ENCODE results near the gene ATP1A4. TPM values are rescaled to one million over a fixed set of nuclear protein-coding genes. Genes with fewer than 3 reads are reported as not detected.

ATP1A4 gene
- total RNA-seq, 1 donor from 2014 or later: not detected

GRCh38 chr1:160128636-160129035, 22.8 kb upstream of the ATP1A4 start:
- peaks cover 11% of the 10 kb centered on the region for H3K27me3 Mint-ChIP-seq
- no peaks in the 10 kb centered on the region for H3K9me3 Mint-ChIP-seq (ENCODE audit: low read depth)
- TF ChIP-seq CTCF (IDR thresholded peaks at IDR 0.05; ENCODE audit: unreplicated experiment): no peak
- DNase-seq (ENCODE audit: low spot score, unreplicated experiment): no peak
- no peak overlapping the region for H3K4me3 Mint-ChIP-seq (ENCODE audit: low read depth)
- no peaks in the 10 kb centered on the region for H3K36me3 Mint-ChIP-seq (ENCODE audit: insufficient read depth)
- peaks cover 3% of the 10 kb centered on the region for H3K4me1 Mint-ChIP-seq (ENCODE audit: low read depth)
- no peak overlapping the region for H3K27ac Mint-ChIP-seq

GRCh38 chr1:160129046-160129445, 22.4 kb upstream of the ATP1A4 start:
- peaks cover 3% of the 10 kb centered on the region for H3K4me1 Mint-ChIP-seq (ENCODE audit: low read depth)
- H3K9me3 Mint-ChIP-seq (ENCODE audit: low read depth): no peaks in the 10 kb centered on the region
- DNase-seq (ENCODE audit: low spot score, unreplicated experiment): no peak
- H3K27ac Mint-ChIP-seq: no peak overlapping the region
- peaks cover 11% of the 10 kb centered on the region for H3K27me3 Mint-ChIP-seq
- no peak overlapping the region for H3K4me3 Mint-ChIP-seq (ENCODE audit: low read depth)
- no peak for TF ChIP-seq CTCF (IDR thresholded peaks at IDR 0.05; ENCODE audit: unreplicated experiment)
- no peaks in the 10 kb centered on the region for H3K36me3 Mint-ChIP-seq (ENCODE audit: insufficient read depth)

GRCh38 chr1:160129558-160129957, 21.8 kb upstream of the ATP1A4 start:
- no peak for TF ChIP-seq CTCF (IDR thresholded peaks at IDR 0.05; ENCODE audit: unreplicated experiment)
- no peak for DNase-seq (ENCODE audit: low spot score, unreplicated experiment)
- no peak overlapping the region for H3K27ac Mint-ChIP-seq

GRCh38 chr1:160129966-160130365, 21.4 kb upstream of the ATP1A4 start:
- Mint-ChIP-seq H3K36me3 (ENCODE audit: insufficient read depth) (no peaks in the 10 kb centered on the region), H3K4me3 (ENCODE audit: low read depth) (no peak overlapping the region), H3K27ac (no peak overlapping the region), H3K9me3 (ENCODE audit: low read depth) (no peaks in the 10 kb centered on the region), H3K4me1 (ENCODE audit: low read depth) (peaks cover 3% of the 10 kb centered on the region), H3K27me3 (peaks cover 14% of the 10 kb centered on the region)
- no peak for TF ChIP-seq CTCF (IDR thresholded peaks at IDR 0.05; ENCODE audit: unreplicated experiment)
- no peak for DNase-seq (ENCODE audit: low spot score, unreplicated experiment)

More at GRCh38 chr1:160129558-160129957, 21.8 kb upstream of the ATP1A4 start:
- Mint-ChIP-seq H3K27me3 (peaks cover 11% of the 10 kb centered on the region), H3K4me3 (ENCODE audit: low read depth) (no peak overlapping the region), H3K4me1 (ENCODE audit: low read depth) (peaks cover 3% of the 10 kb centered on the region), H3K9me3 (ENCODE audit: low read depth) (no peaks in the 10 kb centered on the region), H3K36me3 (ENCODE audit: insufficient read depth) (no peaks in the 10 kb centered on the region)

GRCh38 chr1:160130486-160130885, 20.9 kb upstream of the ATP1A4 start:
- no peak for DNase-seq (ENCODE audit: low spot score, unreplicated experiment)
- Mint-ChIP-seq H3K36me3 (ENCODE audit: insufficient read depth) (no peaks in the 10 kb centered on the region), H3K4me3 (ENCODE audit: low read depth) (no peak overlapping the region), H3K27ac (no peak overlapping the region), H3K4me1 (ENCODE audit: low read depth) (peaks cover 3% of the 10 kb centered on the region), H3K27me3 (peaks cover 16% of the 10 kb centered on the region), H3K9me3 (ENCODE audit: low read depth) (no peaks in the 10 kb centered on the region)
- TF ChIP-seq CTCF (IDR thresholded peaks at IDR 0.05; ENCODE audit: unreplicated experiment): no peak

All from progenitor cell of endocrine pancreas (in vitro differentiated cells).